Stimulated activated CD8-positive, alpha-beta memory T cell treated with anti-CD3 and anti-CD28 coated beads, Interleukin-12 subunit alpha, Interleukin-12 subunit beta, amount 100 ng/mL, for 4 hours (primary cell): Measurements from ENCODE around the gene ATRNL1.
"Not testable (repeated sequence)": the region's sequence is repeated elsewhere in the genome, so short reads cannot be mapped to it uniquely, and the experiment has no call there.

Source experiments
- DNase-seq: peaks from one replicate; pipeline ENCODE4 v3.0.0-alpha.2; 2020; ENCODE audit warnings: low read depth

Gene ATRNL1

DNA sequence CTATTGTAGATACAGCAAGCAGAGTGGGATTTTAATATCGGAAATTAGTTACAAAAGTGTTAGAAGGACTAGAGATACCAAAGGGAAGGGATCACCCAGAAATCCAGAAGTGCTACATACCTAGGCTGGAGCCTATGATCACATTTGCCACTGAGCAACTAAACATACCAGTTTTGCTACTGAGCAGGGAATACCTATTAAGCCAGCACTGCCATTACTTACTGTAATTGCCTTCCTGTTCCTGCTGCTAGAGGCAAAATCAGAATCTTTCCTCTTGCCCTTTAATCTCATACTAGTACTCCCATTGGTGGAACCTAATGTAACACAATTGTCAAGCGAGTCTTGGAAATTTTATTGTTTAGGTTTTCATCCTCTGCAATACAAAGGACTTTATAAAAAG, 121.7 kb downstream of the ATRNL1 start:
- DNase-seq = no peak

DNA sequence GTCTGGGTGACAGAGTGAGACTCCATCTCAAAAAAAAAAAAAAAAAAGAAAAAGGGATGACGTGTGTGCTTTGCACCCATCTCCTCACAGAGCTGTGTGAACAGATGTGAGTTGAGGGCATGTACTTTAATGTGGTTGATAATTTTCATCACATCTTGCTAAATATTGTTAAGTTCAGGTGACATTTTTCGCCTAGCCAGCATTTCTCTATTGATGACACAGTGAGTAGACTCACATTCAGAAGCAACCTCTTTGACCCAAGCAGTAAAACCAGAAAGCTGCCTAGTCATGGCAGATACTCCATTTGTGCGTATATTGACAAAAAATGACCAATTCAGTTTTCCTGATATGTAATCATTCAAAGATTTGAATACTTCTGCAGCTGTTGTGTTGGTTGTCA, 126.0 kb downstream of the ATRNL1 start:
- no peak for DNase-seq

DNA sequence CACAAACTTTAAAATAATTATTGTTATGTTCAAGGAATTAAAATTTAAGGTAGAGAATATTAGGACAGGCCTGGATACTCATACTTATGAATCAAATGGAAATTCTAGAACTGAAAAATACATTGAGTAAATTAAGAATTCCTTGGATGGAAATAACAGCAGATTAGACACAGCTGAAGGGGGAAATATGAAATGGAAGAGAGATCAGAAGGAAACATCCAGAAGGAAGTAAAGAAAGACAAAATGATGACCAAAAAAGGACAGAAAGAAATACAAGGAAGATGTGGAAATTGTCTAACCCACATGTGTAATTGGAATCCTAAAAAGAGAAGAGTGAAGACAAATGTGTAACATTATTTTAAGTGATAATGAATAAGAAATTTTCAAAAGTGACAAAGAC, 128.9 kb downstream of the ATRNL1 start:
- DNase-seq = no peak

DNA sequence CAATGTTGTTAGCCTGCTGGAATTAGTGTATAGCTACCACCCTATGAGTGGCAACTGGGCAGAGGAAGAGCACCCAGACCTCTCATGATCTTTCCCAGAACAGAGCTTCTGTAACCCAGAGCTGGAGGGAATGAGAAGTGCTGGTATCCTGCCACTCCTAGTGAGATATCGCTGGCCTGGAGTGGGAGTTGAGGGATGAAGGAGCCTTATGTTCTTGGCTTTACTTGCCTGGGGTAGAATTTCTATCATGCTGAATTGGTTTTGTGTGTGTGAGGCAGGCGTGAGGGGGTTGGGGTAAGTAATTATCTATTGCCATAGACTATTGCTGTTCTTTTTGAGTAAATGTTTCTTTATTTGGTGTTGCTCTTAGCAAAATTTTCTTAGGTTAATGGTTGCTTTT, 146.6 kb downstream of the ATRNL1 start:
- no peak for DNase-seq

DNA sequence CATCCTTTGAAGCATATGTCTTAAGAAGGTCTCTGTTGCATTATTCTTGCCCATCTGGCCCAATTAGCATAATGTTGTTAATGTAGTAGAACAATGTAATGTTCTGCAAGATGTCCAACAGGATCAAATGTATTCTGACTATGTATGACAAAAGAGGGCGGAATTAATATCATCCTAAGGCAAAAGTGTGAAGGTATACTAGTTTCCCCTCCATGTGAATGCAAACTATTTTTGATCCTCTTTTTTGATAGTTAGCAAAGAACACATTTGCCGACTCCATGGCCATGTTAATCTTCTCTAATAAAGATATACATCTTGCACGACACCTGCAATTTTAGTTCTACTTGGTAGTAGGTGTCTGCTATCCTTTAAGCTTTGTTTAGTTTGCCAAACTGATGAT, 157.6 kb downstream of the ATRNL1 start:
- no peak for DNase-seq

DNA sequence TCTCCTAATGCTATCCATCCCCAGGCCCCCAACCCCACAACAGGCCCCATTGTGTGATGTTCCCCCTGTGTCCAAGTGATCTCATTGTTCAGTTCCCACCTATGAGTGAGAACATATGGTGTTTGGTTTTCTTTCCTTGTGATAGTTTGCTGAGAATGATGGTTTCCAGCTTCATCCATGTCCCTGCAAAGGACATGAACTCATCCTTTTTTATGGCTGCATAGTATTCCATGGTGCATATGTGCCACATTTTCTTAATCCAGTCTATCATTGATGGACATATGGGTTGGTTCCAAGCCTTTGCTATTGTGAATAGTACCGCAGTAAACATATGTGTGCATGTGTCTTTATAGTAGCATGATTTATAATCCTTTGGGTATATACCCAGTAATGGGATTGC, 160.6 kb downstream of the ATRNL1 start:
- not testable (repeated sequence) for DNase-seq

DNA sequence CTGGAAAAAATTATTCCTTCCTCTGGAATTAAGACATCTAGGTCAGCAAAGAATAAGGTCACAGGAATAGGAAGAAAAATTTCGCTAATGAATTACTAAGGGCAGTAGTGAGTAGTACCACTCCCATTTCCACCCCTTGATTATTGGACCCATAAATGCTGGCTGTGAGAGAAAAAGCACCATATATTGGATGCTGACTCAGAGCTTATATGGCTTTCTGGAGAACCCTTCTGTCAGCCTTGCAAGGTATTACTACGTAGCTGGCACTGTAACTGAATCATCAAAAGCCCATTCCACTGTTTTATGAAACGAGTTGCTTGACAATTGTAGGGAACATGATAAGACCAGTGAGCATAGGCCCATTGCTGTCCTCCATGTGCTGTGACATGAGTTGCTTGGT, 179.3 kb downstream of the ATRNL1 start:
- no peak for DNase-seq

DNA sequence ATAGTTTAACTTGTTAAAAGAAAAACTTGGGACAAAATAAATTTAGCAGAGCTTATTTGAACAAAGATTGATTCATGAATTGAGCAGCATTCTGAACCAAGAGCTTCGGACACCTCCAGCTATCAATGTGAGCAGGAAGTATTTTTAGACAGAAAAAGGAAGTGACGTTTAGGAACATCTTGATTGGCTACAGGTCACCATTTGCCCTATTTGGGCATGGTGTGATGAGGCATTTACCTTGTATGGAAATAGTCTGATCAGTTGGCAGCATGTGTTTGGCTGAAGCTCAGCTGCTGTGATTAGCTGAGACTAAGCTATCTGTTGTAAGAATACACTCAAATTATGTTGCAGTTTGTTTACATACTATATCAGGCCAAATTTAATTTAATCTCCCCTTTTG, 185.1 kb downstream of the ATRNL1 start:
- DNase-seq = no peak

DNA sequence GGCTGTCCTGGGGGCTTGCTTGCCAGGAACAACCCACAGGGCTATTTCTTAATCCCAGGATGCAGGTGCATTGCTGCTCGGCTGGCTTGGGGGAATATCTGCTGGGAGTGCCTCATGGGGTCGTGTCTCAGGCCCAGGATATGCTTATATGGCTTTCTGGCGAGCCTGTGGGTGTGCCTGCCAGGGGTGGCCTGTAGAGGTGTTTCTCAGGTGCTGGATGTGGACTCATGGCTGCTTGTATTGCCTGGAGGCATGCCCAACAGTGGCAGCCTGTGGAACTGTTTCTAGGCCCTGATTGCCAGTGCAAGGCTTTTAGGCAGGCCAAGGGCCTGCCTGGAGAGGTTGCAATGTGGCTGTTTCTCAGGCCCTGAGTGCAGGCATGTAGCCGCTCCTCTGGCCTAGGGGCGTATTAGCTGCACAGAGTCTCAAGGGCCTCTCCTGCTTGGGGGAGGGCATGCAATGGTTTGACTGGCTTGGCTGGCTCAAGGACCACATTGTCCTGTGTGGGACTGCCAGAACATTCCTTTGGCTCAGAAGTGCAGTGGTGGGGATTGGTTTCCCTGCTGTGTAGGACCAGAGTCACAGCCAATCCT, 202.1 kb downstream of the ATRNL1 start:
- no peak for DNase-seq

DNA sequence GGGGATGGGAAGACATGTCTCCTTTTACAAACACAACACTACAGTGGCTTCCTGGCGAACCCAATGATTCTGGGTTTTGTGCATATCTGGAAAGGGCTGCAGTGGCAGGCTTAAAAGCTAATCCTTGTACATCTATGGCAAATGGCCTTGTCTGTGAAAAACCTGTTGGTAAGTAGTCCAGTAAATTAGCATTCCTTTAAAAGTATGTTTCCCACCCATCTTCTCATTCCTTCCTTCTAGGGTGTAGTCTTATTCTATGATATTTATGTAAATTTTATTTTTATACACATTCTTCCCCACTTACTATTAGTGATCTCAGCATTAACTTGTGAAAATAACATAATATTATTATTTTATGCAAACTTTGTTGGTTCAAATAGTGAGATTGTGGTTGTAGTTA, 206.9 kb downstream of the ATRNL1 start:
- no peak for DNase-seq

DNA sequence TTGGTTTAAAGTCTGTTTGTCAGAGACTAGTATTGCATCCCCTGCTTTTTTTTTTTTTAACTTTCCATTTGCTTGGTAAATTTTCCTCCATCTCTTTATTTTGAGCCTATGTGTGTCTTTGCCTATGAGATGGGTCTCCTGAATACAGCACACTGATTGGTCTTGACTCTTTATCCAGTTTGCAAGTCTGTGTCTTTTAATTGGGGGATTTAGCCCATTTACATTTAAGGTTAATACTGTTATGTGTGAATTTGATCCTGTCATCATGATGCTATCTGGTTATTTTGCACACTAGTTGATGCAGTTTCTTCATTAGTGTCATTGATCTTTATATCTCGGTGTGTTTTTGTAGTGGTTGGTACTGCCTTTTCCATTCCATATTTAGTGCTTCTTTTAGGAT, 226.5 kb downstream of the ATRNL1 start:
- not testable (repeated sequence) for DNase-seq

DNA sequence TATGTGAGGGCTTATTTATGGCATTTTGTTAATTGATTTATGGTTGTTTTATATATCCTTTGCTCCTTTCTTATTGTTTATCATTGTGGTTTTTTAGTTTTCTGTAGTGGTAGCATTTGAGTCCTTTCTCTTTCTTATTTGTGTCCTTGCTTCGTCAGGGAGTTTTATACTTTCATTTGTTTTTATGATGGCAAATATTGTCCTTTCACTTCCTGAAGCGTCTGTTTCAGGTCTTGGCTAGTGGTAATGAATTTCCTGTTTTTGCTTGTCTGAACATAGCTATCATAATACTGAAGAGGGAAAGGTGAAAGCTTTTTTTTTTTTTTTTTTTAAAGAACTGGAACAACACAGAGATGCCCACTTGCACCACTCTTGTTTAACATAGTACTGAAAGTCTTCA, 228.2 kb downstream of the ATRNL1 start:
- DNase-seq = no peak

DNA sequence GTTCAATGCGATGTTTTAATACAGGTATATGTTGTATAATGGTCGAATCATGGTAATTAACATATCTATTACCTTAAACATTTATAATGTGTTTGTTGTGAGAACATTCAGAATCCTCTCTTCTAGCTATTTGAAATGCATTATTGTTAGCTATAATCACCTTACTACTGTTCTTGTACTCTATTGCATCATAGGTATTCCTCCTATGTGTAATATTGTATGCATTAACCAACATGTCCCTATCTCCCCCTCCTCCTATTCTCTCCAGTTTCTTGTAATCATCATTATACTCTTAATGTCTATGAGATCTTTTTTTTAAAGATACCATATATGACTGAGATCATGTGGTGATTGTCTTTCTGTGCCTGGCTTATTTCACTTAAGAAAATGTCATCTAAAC, 235.2 kb downstream of the ATRNL1 start:
- DNase-seq = no peak

DNA sequence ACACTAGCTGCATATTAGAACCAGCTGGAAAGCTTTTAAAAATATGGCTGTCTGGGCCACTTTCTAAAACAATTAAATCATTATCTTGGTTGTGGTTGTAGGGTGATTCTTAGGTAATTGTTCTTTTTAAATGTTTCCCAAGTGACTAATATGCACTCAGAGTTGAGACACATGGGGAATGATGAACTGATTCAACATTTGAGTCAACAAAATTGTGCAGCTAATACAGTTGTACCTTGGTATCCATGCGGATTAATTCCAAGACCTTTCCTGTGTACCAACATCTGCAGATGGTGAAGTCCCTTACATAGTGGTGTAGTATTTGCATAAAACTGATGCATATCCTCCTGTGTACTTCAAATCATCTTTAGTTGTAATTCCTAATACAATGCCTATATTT, 242.2 kb downstream of the ATRNL1 start:
- DNase-seq = no peak

DNA sequence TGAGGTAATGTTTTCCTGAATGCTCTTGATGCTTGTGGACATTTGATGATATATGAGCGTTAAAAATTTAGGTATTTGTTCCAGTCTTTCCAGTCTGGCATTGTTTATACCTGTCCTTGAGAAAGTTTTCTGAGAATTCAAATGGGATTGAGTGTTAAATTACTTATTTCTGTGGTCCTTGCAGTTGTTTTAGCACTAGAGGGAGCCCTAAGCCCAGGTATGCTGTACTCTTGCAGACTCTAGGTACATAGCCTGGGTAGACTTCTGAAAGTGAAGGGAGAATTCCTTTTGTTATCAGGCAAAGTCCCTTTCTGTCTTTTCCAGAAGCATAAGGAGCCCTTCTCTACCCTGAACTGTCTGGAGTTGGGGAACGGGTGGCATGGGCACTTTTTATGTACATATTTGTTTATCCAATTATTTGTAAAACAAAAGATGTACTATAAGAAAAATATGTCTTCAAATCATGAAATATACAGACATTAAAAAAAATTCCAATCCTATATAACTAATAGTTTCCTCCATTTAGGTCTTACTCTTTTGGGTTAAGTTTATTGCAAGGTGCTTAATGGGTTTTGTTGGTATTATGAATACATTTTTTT, 262.1 kb downstream of the ATRNL1 start:
- no peak for DNase-seq

DNA sequence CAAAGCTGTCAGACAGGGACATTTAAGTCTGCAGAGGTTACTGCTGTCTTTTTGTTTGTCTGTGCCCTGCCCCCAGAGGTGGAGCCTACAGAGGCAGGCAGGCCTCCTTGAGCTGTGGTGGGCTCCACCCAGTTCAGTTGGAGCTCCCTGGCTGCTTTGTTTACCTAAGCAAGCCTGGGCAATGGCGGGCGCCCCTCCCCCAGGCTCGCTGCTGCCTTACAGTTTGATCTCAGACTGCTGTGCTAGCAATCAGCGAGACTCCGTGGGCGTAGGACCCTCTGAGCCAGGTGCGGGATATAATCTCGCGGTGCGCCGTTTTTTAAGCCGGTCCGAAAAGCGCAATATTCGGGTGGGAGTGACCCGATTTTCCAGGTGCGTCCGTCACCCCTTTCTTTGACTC, 274.8 kb downstream of the ATRNL1 start:
- not testable (repeated sequence) for DNase-seq

DNA sequence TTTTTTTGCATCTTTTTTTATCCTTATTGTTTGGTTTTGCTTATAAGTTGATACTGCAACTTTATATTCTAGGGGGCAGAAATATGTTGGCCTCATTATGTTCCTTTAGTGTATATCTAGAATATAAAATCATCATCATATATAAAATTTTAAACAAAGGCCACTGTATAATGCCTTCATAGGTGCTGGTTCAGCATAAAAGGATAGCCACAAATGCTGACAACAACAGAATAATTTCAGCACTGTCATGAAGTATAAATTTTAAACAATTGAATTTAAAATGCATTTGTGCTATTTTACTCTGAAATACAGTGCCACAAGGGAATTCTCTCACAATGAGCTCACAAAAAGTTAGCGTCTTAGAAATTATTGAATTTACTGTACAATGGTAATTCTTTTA, 285.9 kb downstream of the ATRNL1 start:
- no peak for DNase-seq

DNA sequence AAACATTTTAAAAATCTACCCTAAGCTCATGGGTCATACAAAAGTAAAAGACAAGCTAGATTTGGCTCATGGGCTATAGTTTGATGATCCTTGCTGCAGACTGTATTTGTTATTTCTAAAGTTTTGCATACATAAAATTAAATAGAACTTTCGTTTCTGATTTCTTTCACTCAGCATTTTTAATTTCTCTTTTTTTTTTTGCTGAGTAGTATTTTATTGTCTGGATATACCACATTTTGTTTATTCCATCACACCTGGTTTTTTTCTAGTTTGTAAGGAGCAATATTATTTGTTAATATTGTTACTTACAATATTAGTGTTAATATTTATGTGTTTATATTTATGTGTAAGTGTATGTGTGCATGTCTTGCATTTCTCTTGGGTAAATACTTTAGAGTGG, 291.5 kb downstream of the ATRNL1 start:
- no peak for DNase-seq

DNA sequence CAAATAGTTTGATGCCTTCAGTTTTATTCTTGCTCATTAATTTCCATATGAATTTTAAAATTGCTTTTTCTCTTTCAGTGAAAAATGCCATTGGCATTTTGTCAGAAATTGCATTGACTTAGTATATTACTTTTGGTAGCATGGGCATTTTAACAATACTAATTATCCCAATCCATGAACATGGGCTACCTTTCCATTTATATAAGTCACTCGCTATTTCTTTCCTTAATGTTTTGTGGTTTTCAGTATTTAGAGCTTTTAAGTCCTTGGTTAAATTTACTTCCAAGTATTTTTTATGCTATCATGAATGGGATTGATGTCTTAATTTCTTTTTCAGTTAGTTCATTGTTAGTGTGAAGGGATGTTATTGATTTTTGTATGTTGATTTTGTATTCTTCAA, 297.4 kb downstream of the ATRNL1 start:
- DNase-seq = no peak

DNA sequence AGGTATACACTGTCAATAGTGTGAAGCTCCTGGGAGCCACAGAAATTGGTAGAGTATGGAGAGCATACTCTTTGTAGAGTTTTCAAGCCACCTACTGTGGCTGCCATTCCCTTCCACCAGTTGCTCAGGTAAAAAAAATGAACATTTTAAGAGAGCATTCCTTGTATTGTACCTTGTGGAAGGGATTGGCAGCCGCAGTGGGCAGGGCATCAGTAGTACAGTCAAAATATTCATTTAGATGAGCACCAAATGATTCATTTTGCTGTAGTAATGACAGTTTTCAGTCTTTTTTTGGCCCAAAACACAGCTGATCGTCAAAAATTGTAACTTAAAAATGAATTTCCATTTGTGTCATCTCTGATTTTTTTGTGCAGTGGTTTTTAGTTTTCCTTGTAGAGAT, 304.9 kb downstream of the ATRNL1 start:
- no peak for DNase-seq

DNA sequence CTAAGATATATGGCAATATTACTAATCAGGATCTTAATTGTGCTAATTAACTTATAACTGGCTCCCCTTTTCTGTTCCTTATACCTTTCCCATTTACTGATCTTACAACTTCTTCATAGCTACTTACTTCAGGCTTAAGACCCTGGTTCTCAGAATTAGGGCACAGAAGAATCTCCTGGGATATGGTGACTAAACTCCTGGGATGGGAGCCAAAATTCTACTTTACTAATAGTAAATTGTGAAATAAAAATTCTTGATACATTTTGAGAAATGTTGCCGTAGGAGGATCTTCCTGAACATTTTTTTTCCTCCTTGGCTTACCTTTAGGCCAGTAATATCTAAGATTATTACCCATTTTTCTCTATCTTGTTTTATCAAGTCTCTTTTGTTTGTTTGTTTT, 309.5 kb downstream of the ATRNL1 start:
- DNase-seq = no peak

DNA sequence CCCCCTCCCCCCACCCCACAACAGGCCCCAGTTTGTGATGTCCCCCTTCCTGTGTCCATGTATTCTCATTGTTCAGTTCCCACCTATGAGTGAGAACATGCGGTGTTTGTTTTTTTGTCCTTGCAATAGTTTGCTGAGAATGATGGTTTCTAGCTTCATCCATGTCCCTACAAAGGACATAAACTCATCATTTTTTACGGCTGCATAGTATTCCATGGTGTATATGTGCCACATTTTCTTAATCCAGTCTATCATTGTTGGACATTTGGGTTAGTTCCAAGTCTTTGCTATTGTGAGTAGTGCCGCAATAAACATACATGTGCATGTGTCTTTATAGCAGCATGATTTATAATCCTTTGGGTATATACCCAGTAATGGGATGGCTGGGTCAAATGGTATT, 312.7 kb downstream of the ATRNL1 start:
- not testable (repeated sequence) for DNase-seq

DNA sequence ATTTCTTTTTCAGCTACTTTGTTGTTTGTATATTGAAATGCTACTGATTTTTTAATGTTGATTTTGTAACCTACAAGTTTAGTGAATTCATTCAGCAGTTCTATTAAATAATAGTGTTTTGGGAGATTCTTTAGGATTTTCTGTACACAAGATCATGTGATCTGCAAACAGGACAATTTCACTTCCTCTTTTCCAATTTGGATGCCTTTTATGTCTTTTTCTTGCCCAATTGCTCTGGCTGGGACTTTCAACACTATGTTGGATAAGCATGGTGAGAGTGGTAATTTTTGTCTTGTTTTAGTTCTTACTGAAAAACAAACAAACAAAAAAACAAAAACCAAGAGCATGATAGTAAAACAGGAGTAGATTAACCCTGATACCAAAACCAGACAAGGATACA, 316.2 kb downstream of the ATRNL1 start:
- DNase-seq = no peak

DNA sequence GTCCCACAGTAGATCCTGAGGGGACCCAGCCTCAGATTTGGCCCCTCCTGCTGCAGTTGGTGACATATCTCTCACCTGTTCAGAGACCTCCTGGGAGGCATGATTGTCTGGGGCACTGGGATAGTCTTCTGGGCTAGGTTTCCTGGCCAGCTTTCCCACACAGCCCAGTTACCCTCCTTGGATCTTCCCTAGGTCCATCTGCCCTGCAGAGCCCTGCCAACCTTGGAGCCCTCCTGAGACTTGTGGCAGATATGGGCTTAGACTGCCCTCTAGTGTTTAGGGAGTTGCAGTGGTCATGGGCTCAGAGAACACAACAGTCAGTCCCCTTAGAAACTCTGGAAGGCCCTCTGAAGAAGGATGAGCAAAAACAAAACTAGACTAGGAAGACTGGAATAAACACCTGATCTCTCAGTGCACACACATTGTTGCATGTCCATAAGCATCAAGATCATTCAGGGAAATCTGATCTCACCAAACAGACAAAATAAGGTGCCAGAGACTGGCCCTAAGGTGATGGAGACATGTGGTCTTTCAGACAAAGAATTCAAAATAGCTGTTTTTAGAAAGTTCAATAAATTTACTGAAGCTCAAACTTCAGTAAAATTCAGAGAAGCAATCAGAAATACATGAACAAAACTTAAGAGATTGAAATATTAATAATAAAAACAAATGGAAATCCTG, 324.6 kb downstream of the ATRNL1 start:
- no peak for DNase-seq
